NCI-H1092 (cell line): ENCODE results near the gene PROSER2.

Experiments used
- DNase-seq: peaks from one replicate; lab custom pipeline; 2025; lab: John Stamatoyannopoulos, UW

The PROSER2 gene

DNA sequence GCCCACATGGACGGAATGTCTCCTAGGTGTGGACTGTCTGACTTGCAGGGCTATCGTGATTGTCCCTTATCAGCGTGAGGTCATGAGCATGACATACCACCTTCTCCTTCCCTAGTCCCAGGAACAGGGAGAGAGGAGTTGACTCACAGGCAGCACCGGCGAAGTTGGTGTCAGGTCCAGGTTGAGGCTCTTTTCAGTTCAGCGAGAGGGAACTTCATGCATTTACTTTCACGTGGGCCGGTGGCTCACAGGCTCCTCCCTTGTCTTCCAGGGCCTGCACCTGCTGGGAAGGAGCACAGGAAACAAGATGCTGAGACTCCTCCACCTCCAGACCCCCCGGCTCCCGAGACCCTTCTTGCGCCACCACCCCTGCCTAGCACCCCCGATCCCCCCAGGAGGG is 46.1 kb downstream of the PROSER2 start:
- DNase-seq, result no peak

DNA sequence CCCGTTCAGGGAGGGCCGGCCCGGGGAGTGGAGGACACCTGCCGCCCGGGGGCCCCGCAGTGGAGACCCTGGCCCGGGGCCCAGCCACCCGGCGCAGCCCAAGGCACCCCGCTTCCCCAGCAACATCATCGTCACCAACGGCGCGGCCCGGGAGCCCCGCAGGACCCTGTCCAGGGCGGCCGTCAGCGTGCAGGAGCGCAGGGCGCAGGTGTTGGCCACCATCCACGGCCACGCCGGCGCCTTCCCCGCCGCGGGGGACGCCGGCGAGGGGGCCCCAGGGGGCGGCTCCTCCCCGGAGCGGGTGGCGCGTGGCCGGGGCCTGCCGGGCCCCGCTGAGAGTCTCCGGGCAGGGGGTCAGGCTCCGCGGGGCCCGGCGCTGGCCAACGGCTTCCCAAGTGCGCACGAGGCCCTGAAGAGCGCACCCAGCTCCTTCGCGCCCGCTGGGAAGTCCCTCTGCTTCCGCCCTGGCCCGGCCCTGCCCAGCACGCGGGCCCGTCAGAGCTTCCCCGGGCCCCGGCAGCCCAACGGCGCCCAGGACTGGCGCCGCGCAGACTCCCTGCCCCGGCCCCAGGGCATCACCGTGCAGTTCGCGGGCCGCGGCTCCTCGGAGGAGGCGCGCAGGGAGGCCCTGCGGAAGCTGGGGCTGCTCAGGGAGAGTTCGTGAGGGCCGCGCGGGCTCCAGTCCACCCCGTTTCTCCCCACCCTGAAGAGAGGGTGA is 46.7 kb downstream of the PROSER2 start:
- DNase-seq, result no peak

DNA sequence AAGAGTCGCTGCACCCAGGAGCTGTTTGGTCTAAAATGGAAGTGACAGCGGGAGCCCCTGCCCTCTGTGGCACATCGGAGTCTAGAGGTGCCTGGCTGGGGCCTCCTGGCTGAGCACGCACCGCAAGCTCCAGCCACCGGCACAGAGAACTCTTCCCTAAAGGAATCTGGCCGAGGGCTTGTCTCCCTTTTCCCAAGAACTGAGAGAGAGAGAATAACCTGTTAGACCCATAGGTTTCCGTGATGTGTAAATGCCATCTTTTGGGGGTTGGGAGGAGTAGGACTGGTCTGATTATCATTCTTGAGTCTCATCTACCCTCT is 47.3 kb downstream of the PROSER2 start:
- DNase-seq, result no peak

DNA sequence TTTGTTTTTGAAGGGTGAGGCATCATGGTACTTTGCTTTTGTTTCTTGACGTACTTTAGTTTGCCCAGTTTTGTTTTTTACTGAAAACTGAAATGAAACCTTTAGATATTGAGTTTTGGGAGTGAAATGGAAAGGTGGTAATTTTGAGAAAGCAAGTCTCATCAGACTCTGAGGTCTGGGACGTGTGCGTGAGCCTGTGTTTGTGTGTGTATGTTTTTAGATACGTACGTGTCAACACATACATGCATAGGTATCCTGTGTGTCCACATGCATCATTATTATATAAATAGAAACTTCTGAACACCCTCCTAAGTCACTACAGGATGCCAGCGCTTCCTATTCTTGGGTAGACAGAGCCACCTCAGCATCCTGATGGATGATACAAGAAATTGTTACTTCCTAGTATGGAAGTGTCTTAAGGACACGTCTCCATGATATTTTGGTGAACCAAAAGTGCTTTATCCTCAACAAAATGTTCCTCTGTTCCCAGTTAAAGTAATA is 47.8 kb downstream of the PROSER2 start:
- DNase-seq, result no peak

DNA sequence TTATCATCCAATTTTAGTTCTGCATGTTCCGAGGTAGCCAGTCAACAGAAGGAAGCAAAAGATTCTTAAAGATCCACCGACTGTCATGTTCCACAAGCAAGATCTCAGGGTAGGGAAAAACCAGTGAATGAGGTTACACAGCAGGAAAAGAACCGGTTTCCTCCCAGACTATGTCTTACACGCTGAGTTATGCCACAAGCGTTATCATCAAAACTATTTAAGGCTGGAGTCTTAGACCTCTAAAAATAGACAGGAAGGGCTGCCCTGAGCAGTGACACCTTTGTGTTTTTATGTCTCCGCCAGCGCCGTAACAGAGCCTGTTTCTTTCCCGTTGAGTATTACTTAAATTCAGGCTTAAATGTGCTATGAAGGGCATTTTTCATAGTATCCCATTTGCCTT is 48.3 kb downstream of the PROSER2 start:
- no peak for DNase-seq

DNA sequence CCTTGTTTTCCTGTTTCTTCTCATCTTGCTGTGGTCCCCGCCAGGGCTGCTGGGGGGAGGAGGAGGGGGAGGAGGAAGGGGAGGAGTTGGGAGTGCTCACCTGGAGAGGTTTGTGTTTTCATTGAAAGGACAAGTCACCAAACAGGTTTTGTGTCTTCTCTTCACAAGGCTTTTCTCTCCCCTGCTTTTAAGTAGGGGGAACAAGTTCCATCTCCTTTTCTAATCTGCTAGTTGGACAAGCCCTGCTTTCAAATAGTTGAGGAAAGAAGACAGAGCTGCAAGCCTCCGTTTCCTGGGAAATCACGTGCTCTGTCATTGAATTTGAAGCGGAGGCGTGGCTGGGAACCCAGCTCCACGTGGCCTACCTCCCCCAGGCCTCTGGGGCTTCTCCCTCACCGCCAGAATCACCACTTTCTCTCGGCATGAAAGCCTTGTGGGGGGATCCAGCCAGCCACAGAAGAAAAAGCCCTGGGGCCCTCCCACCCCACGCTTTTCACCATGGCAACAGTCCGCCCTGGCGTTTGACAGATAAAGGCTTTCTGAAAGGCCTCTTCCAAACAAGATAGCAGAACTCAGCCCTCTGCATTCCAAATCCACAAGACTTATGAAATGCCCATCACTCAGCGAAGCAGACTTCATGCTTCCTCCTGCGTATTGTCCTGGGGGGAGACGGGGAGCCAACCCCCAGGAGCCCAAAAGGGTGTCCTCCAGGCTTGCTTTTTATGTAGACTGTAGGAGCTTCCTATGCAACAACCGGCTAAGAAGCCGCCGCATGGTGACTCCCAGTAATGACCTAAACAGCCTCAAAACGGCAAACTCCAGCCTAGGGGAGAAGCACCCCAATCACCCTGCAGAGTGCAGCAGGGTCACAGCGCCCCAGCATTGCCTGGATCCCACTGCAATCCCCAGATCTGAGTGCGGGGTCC is 51.7 kb downstream of the PROSER2 start:
- DNase-seq, result no peak

GRCh38 chr10:11875494-11876281 is 52.5 kb downstream of the PROSER2 start:
- DNase-seq, result no peak

DNA sequence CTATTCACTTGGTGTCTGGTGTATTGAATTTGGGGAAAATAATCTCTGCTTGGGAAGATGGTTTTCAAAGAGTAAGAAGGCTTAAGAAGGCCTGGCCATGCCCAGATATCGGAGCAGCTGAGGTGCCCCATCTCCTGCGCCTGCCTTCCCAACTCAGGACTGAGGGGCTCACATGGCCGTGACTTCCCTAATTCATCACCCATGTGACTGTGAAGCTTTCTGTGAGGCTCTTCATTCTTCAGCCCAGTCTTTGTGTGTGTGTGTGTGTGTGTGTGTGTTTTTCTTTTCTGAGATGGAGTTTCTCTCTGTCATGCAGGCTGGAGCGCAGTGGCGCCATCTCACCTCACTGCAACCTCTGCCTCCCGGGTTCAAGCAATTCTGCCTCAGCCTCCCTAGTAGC is 53.2 kb downstream of the PROSER2 start:
- DNase-seq, result no peak

DNA sequence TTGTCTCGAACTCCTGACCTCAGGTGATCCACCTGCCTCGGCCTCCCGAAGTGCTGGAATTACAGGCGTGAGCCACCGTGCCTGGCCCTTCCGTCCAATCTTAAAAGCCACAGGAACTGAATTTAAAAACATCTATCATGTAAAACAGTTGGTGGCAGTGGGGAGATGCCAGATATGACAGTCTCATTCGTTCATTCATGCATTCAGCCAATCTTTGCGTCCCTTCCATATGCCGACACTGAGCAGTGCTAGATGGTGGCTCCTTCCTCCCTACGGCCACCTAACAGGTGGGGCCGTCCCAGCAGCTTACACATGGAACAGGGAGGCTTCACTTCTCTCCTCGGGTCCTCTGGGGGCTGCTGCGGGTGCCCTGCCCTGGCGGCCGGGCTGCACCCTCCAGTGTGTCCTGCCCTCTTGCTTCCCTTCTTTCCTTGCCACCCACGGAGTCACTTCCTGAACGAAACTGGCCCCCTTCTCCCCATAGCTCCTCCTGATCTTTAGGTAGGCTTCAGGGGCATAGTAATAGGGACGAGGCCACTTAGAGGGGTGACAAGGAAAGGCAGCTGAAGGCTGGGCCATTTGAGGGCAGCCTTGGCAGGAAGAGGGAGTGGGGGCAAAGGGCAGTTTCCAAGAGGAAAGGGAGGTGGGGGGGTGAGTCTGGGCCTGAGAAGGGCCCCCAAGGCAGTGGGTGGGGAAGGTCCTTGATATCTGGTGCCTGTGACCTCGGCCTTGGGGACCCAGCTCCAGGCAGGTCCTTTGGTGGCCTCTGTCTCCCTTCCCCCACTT is 53.8 kb downstream of the PROSER2 start:
- DNase-seq, result no peak

- no peak for DNase-seq
These were observed 54.4 kb downstream of the PROSER2 start for GRCh38 chr10:11877591-11877905.

GRCh38 chr10:11878776-11879175 is 55.6 kb downstream of the PROSER2 start:
- no peak for DNase-seq

DNA sequence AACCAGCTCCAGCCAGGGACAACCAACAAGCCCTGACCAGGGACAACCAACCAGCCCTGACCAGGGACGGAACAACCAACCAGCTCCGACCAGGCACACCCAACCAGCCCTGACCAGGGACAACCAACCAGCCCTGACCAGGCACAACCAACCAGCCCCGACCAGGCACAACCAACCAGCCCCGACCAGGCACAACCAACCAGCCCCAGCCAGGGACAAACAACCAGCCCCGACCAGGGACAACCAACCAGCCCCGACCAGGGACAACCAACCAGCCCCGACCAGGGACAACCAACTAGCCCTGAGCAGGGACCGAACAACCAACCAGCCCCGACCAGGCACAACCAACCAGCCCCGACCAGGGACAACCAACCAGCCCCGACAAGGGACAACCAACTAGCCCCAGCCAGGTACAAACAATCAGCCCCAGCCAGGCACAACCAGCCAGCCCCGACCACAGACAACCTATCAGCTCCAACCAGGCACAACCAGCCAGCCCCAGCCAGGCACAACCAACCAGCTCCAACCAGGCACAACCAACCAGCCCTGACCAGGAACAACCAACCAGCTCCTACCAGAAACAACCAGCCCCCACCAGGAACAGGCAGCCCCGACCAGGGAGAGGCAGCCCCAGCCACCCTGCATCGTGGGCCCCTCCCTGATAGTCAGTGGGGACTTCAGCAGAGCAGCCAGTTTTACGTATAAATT is 56.4 kb downstream of the PROSER2 start:
- DNase-seq, result no peak

GRCh38 chr10:11880151-11881029 is 57.2 kb downstream of the PROSER2 start:
- DNase-seq, result no peak

GRCh38 chr10:11881030-11881476 is 57.9 kb downstream of the PROSER2 start:
- no peak for DNase-seq

GRCh38 chr10:11881477-11882417 is 58.6 kb downstream of the PROSER2 start:
- DNase-seq, result no peak

GRCh38 chr10:11882646-11883375 is 59.7 kb downstream of the PROSER2 start:
- DNase-seq, result no peak

- no peak for DNase-seq
These were observed 61.7 kb downstream of the PROSER2 start for GRCh38 chr10:11884706-11885423.
